SKM-1 (cell line): ENCODE results near the gene DMRTA1.
"Not testable (repeated sequence)": the region's sequence is repeated elsewhere in the genome, so short reads cannot be mapped to it uniquely, and the experiment has no call there.

Source experiments
- DNase-seq: peaks from one replicate; lab custom pipeline; 2025; ENCODE audit not compliant: unreplicated experiment; lab: John Stamatoyannopoulos, UW

The DMRTA1 gene

GRCh38 chr9:22446589-22446949 is at the start of gene DMRTA1:
DMRTA1 (plus strand) TSS chr9:22446824; CDS start chr9:22447066, 242 bp downstream.
- peak; percentile 39 for DNase-seq

GRCh38 chr9:22401671-22402070 is 45.0 kb upstream of the DMRTA1 start:
- DNase-seq, result no peak

GRCh38 chr9:22405869-22406659 is 40.6 kb upstream of the DMRTA1 start:
- DNase-seq, result no peak

- DNase-seq, result no peak
Observed at GRCh38 chr9:22413884-22414283, 32.7 kb upstream of the DMRTA1 start.

- DNase-seq, result no peak
Observed at GRCh38 chr9:22415941-22416691, 30.5 kb upstream of the DMRTA1 start.

GRCh38 chr9:22416692-22417060 is 29.9 kb upstream of the DMRTA1 start:
- DNase-seq, result peak; percentile 3

GRCh38 chr9:22423566-22423965 is 23.1 kb upstream of the DMRTA1 start:
- no peak for DNase-seq

GRCh38 chr9:22424616-22425015 is 22.0 kb upstream of the DMRTA1 start:
- DNase-seq, result no peak

- DNase-seq, result no peak
Observed at GRCh38 chr9:22425551-22425950, 21.1 kb upstream of the DMRTA1 start.

- DNase-seq, result no peak
Observed at GRCh38 chr9:22427226-22427880, 19.3 kb upstream of the DMRTA1 start.

- no peak for DNase-seq
Observed at GRCh38 chr9:22433691-22434090, 12.9 kb upstream of the DMRTA1 start.

GRCh38 chr9:22435252-22435651 is 11.4 kb upstream of the DMRTA1 start:
- DNase-seq, result not testable (repeated sequence)

GRCh38 chr9:22437461-22438067 is 9.1 kb upstream of the DMRTA1 start:
- DNase-seq, result not testable (repeated sequence)

- DNase-seq, result no peak
Observed at GRCh38 chr9:22440841-22441240, 5.8 kb upstream of the DMRTA1 start.

- DNase-seq, result peak; percentile 28
Observed at GRCh38 chr9:22446950-22447617, 460 bp downstream of the DMRTA1 start.

- DNase-seq, result no peak
Observed at GRCh38 chr9:22447618-22448305, 1.1 kb downstream of the DMRTA1 start.

- DNase-seq, result no peak
Observed at GRCh38 chr9:22449719-22450118, 3.1 kb downstream of the DMRTA1 start.

- DNase-seq, result peak; percentile 17
Observed at GRCh38 chr9:22452415-22453010, 5.9 kb downstream of the DMRTA1 start.

- no peak for DNase-seq
Observed at GRCh38 chr9:22454016-22454415, 7.4 kb downstream of the DMRTA1 start.

GRCh38 chr9:22455181-22455580 is 8.6 kb downstream of the DMRTA1 start:
- DNase-seq, result no peak
